ENCODE data around the gene STRN. TPM values are rescaled to one million over a fixed set of nuclear protein-coding genes. Genes with fewer than 3 reads are reported as not detected.

The STRN gene
- total RNA-seq, 1 donor from 2014 or later, result 30.9 TPM

Small RNAs within 50 kb of the gene (small RNA-seq; reads per million reads assigned to genes)
- gene RNU6-577P, result not detected

Other genes with a start within 250 kb of the STRN start
- gene HEATR5B, start 117.8 kb upstream of the STRN start, total RNA-seq, result 126 TPM
- gene GPATCH11, start 118.0 kb upstream of the STRN start, total RNA-seq, result 20.9 TPM
- gene EIF2AK2, start 190.4 kb upstream of the STRN start, total RNA-seq, result 48.7 TPM
- gene SULT6B1, start 222.1 kb upstream of the STRN start, total RNA-seq, result not detected
- gene CEBPZOS, start 230.0 kb upstream of the STRN start, total RNA-seq, result 24.5 TPM